HG02610 (cell line): ENCODE measurements around the gene OSTF1.

ENCODE experiments used
- ATAC-seq: cut with Tn5 transposase; IDR thresholded peaks from one replicate; pipeline ENCODE4 v1.9.1; 2021; ENCODE audit warnings: mild to moderate bottlenecking, moderate library complexity; ENCODE audit not compliant: unreplicated experiment

Gene OSTF1

GRCh38 chr9:75117564-75117963 is 29.2 kb downstream of the OSTF1 start:
- ATAC-seq = peak; percentile 71

DNA sequence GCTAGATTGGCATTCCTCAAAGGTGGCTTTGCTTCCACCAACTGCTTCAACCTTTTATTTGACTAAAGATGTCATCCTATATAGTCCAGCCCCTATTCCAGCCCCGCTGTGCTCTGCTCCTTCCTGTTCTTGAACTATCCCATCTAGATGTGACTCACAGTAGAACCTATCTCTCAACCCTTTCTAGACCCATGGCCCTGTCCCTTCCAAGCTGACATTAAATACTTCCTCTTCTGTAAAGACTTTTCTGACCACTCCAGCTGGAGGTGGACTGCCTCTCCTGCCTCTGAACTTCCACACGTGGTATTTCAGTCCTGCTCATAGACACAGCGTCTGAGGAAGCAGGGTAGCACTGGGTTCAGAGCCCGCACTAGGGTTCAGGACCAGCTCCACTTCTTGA is 32.4 kb downstream of the OSTF1 start:
- no peak for ATAC-seq

- ATAC-seq = no peak
Observed at GRCh38 chr9:75121914-75122558, 33.7 kb downstream of the OSTF1 start.

GRCh38 chr9:75123696-75124095 is 35.4 kb downstream of the OSTF1 start:
- ATAC-seq = no peak

- no peak for ATAC-seq
Observed at GRCh38 chr9:75128535-75128934, 40.2 kb downstream of the OSTF1 start.

DNA sequence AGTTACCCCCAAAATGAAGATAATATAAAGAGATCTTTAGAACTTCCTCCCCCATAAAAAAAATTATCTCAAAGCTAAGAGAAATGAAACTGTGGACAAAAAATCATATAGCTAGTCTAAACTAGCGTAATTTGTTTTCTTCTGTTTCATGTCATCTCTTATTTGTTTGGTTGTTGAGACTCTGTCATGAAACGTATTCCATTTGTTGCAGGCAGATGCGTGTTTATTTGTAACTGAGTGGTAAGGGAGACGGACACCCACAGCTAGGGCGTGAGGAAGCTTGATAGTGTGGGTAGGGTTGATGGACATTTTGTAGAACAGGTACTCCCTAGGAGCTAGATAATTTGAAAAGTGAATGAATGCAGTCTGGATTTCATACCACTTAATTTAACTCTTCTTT is 41.9 kb downstream of the OSTF1 start:
- no peak for ATAC-seq

DNA sequence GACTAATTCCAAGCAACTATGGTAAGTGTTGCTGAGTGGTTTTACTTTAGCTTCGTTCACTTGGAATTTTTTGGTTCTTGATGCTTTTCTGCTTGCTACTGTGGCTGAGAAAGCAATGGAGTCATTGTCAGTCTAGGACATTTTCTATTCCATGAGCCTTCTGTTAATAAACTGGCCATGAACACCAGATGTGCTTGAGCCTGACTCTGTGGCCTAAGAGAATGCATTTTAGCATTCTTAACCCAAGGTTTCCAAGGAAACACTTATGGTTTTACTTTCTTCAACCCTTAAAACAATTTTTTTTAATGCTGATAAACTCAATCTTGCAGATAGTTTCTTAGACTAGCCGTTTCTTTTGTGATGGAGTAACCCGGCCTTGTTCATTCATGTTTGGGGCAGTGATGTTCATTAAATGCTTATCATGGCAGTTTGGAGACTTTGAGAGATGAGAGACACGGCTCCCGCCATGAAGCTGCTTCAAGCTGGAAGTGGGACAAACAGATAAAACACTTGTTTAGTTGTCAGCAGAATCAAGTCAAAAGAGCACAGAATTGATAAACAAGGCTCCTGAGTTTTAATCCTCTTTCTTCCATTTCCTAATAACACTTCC is 42.4 kb downstream of the OSTF1 start:
- no peak for ATAC-seq

DNA sequence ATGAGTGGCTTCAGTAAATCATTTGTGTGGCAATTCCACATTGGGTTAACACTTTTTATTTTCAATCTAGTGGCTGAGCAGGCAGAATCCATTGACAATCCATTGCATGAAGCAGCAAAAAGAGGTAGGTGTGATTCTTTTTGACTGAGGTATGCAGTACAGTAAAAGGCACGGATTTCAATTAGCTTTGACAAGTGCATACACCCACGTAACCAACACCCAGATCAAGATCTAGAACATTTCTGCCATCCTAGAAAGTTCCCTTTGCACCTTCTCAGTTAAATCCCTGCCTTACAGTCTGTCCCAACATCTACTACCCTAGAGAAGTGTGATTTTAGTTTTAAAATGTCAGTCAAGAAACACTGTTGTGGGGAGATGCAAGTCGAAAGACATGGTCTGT is 43.4 kb downstream of the OSTF1 start:
- ATAC-seq = no peak

DNA sequence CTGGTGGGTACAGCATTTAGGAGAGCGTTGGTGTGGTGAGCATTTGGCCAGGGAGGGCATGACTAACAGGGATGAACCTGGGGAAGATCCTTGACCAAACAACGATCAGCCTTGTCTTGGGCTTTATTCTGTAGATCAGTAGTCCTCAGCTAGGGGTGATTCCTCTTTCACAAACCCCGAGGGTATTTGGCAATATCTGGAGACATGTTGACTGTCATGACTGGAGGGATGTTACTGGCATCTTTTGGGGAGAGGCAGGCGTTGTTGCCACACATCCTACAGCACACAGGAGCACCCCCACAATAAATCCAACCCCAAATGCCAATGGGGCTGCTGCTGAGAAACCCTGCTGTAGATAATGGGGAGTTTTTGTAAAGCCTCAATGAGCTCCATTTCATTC is 43.9 kb downstream of the OSTF1 start:
- ATAC-seq = no peak

- no peak for ATAC-seq
Observed at GRCh38 chr9:75133396-75133795, 45.1 kb downstream of the OSTF1 start.

GRCh38 chr9:75134495-75134894 is 46.2 kb downstream of the OSTF1 start:
- ATAC-seq = no peak

- no peak for ATAC-seq
Observed at GRCh38 chr9:75138260-75139040, 50.1 kb downstream of the OSTF1 start.

DNA sequence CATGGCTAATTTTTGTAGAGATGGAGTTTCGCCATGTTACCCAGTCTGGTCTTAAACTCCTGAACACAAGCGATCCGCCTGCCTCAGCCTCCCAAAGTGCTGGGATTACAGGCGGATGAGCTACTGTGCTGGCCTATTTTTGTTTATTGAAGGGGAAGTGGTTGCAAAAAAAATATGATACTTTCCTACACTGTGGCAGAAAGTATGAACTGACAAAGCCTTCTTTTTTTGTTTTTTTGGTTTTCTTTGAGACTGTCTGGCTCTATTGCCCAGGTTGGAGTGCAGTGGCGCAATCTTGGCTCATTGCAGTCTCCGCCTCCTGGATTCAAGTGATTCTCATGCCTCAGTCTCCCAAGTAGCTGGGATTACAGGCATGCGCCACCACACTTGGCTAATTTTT is 50.9 kb downstream of the OSTF1 start:
- ATAC-seq = no peak

DNA sequence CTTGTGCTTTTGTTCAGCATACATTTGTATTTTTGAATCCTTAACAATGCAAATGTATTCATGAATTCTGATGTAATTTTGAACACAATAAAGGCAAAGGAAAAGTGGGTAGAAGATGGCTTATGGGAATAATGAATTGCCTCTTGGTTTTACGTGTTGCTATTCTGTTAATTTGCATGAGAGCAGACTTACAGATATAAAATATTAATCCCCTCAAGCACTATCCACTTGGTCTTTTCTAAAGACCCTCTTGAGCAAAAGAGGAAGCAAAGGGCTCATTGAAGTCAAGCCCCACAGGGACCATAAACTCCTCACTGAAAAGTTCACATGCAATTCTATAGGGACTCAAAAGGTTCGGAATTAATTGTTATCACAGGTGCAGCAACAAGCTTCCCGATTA is 51.9 kb downstream of the OSTF1 start:
- ATAC-seq = no peak

DNA sequence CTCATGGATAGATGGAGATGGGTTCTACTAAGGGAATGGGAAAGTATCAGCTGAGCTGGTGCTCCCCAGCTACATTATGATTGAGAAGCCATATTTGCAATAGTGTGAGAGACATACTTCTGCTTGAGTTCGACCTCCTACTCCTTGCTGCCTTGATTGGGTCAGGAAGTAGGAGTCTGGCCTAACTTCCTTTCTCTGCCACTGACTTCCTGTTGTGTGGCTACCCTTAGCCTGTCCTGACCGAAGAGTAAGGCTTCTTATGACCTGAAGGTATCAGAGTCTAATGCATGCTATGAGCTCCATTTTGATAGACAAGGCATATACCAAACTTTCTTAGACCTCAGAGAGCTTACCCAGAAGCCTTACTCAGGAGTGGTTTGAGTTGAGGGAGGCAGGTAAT is 53.9 kb downstream of the OSTF1 start:
- ATAC-seq = no peak

GRCh38 chr9:75146229-75146628 is 57.9 kb downstream of the OSTF1 start:
- no peak for ATAC-seq

- ATAC-seq = peak; percentile 51
Observed at GRCh38 chr9:75147638-75148037, 59.3 kb downstream of the OSTF1 start.

GRCh38 chr9:75148561-75148960 is 60.2 kb downstream of the OSTF1 start:
- ATAC-seq = peak; percentile 35

- no peak for ATAC-seq
Observed at GRCh38 chr9:75149841-75150241, 61.5 kb downstream of the OSTF1 start.

DNA sequence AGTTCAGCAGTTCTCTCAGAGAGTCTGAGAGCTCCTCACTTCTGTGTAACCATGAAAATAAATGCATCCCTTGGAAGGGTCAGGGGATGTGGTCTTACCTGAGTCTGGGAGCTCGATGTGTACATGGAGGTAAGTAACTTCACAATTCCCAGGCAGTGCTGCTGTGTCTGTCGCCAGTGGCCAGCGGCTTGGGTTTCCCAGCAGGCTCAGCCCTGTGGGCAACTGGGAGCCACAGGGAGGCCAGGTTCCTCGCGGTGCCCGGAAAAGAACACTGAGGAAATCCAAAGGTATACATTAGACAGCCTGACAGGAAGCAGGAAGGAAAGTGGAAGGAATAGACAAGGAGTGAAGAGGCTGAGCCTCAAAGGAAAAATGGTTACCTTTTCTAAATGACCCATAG is 62.2 kb downstream of the OSTF1 start:
- ATAC-seq = no peak

DNA sequence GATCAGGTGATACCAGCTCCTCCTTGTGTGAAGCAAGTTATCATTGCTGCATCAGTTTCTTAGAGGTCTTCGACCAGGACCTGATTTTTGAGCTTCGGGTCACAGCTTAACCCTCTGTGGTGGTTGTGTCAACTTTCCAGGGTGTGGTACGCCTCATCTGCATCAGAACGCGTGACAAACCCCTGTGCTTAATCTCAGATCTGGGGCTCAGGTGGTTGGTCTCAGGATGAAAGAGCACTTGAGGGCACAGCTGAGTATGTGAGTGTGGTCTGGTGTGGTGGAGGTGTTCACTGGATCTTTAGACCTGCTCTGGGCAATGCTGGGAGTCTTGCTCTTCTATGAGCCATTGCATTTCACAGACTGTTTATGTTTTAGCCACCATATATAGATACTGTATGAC is 64.1 kb downstream of the OSTF1 start:
- no peak for ATAC-seq

GRCh38 chr9:75156858-75157257 is 68.5 kb downstream of the OSTF1 start:
- no peak for ATAC-seq
